SKM-1 treated with dmso at 0.1 percent for 144 hours (cell line): ENCODE results near the gene HAAO.

Source experiments
- DNase-seq: peaks from one replicate; lab custom pipeline; 2025; ENCODE audit not compliant: unreplicated experiment; lab: John Stamatoyannopoulos, UW

HAAO gene

GRCh38 chr2:42769583-42770287 lies 22.6 kb downstream of the HAAO start:
- no peak for DNase-seq

- DNase-seq: no peak
These were observed 23.6 kb downstream of the HAAO start for GRCh38 chr2:42768706-42769256.

- no peak for DNase-seq
These were observed 24.3 kb downstream of the HAAO start for GRCh38 chr2:42767899-42768705.

- DNase-seq: no peak
These were observed 25.1 kb downstream of the HAAO start for GRCh38 chr2:42767080-42767898.

- DNase-seq: no peak
These were observed 26.7 kb downstream of the HAAO start for GRCh38 chr2:42765686-42766085.

- DNase-seq: no peak
These were observed 27.5 kb downstream of the HAAO start for GRCh38 chr2:42764901-42765300.

GRCh38 chr2:42764096-42764495 lies 28.3 kb downstream of the HAAO start, which contains the start of gene OXER1:
Gene OXER1 (minus strand): TSS chr2:42764135. CDS start chr2:42764062, 73 bp downstream.
- peak; percentile 36 for DNase-seq

GRCh38 chr2:42762823-42763804 lies 29.3 kb downstream of the HAAO start:
- no peak for DNase-seq

- DNase-seq: no peak
These were observed 30.2 kb downstream of the HAAO start for GRCh38 chr2:42762155-42762554.

GRCh38 chr2:42761554-42761953 lies 30.8 kb downstream of the HAAO start:
- no peak for DNase-seq

GRCh38 chr2:42758751-42759150 lies 33.6 kb downstream of the HAAO start:
- DNase-seq: no peak

- DNase-seq: no peak
These were observed 34.2 kb downstream of the HAAO start for GRCh38 chr2:42757981-42758740.

- DNase-seq: no peak
These were observed 35.3 kb downstream of the HAAO start for GRCh38 chr2:42756966-42757513.

- no peak for DNase-seq
These were observed 36.1 kb downstream of the HAAO start for GRCh38 chr2:42756150-42756775.

- DNase-seq: no peak
These were observed 37.0 kb downstream of the HAAO start for GRCh38 chr2:42755191-42755880.

- DNase-seq: no peak
These were observed 37.6 kb downstream of the HAAO start for GRCh38 chr2:42754776-42755140.

GRCh38 chr2:42754021-42754775 lies 38.2 kb downstream of the HAAO start:
- DNase-seq: no peak
